Spleen (tissue), 11 donors: Measurements from ENCODE around the gene TSPAN14. TPM values are rescaled to one million over a fixed set of nuclear protein-coding genes. Genes with fewer than 3 reads are reported as not detected.

Experiments used
- DNase-seq: peaks from one replicate; pipeline ENCODE4 v3.0.0-alpha.2; 2020
- H3K27ac ChIP-seq, 8 donors: fragments of 200-600 bp; sonication (generic) in 7 of 8; 1 replicate in 4 of 8; 2 replicates in 4 of 8; pipeline versions ENCODE4 v1.5.0 to v1.8.0; 2016 to 2021; ENCODE audit warnings: inconsistent platforms in 4 of 8, mild to moderate bottlenecking in 4 of 8, moderate library complexity in 1 of 8
- H3K27me3 ChIP-seq, 7 donors: fragments of 200-600 bp; sonication (generic) in 6 of 7; replicated peaks in 1 of 7; 1 replicate in 4 of 7; 2 replicates in 3 of 7; pipeline versions ENCODE4 v1.5.0 to v1.8.0; 2016 to 2021; ENCODE audit warnings: inconsistent platforms in 3 of 7, mild to moderate bottlenecking in 1 of 7
- H3K36me3 ChIP-seq, 6 donors: fragments of 200-600 bp; sonication (generic) in 5 of 6; 1 replicate in 4 of 6; 2 replicates in 2 of 6; pipeline versions ENCODE4 v1.5.0 to v1.8.0; 2016 to 2021; ENCODE audit warnings: inconsistent platforms in 2 of 6
- H3K4me1 ChIP-seq, 6 donors: fragments of 200-600 bp; sonication (generic) in 5 of 6; 1 replicate in 3 of 6; 2 replicates in 3 of 6; pipeline versions ENCODE4 v1.5.0 to v1.8.0; 2016 to 2021; ENCODE audit warnings: inconsistent platforms in 3 of 6
- H3K4me3 ChIP-seq, 8 donors: fragments of 200-600 bp; sonication (generic) in 7 of 8; 1 replicate in 4 of 8; 2 replicates in 4 of 8; pipeline versions ENCODE4 v1.5.0 to v1.8.0; 2016 to 2021; ENCODE audit warnings: inconsistent platforms in 4 of 8, mild to moderate bottlenecking in 4 of 8, moderate library complexity in 2 of 8
- H3K9me3 ChIP-seq, 8 donors: fragments of 200-600 bp; sonication (generic) in 7 of 8; 1 replicate in 4 of 8; 2 replicates in 4 of 8; pipeline versions ENCODE4 v1.5.0 to v1.8.0; 2016 to 2021; ENCODE audit warnings: inconsistent platforms in 4 of 8
- CTCF ChIP-seq, 11 experiments: fragments of 200-600 bp in 7 of 11; fragments of 450-650 bp in 4 of 11; sonication (generic) in 4 of 11; IDR thresholded peaks in 8 of 11; conservative IDR thresholded peaks in 3 of 11; 1 replicate in 7 of 11; 2 replicates in 4 of 11; pipeline versions ENCODE4 v1.4.0 to v1.8.0; 2016 to 2021; ENCODE audit warnings: antibody characterized with exemption in 11 of 11, inconsistent platforms in 4 of 11, mild to moderate bottlenecking in 1 of 11
- POLR2A ChIP-seq, 3 donors: fragments of 450-650 bp; IDR thresholded peaks; one replicate each; pipeline ENCODE4 v1.5.1; 2017; ENCODE audit warnings: antibody characterized with exemption in 3 of 3, mild to moderate bottlenecking in 1 of 3
- POLR2AphosphoS5 ChIP-seq, 3 donors: sonication (generic); formaldehyde crosslinking; IDR thresholded peaks; one replicate each; pipeline ENCODE4 v1.5.1; 2017; ENCODE audit warnings: antibody characterized with exemption in 3 of 3
- WGBS, 5 donors: extraction: QIAGEN DNeasy Blood & Tissue Kit in 3 of 5; methylation state at CpG; one replicate each; pipeline versions ENCODE4 v1.1.5 to v1.1.7; 2013 to 2018; 5-methylcytosine and 5-hydroxymethylcytosine counted together
- intact Hi-C: fragments of 100-400 bp; cut with DNase I; formaldehyde crosslinking; loops from one replicate; pipeline ENCODE4 v1.15.0; 2023; ENCODE audit warnings: low total_unique reads
- polyA plus RNA-seq, 3 donors: library from polyadenylated mRNA; stranded (reverse); fragments of 200-250 nt; gene quantifications; one replicate each; pipeline ENCODE4 v1.2.1, GENCODE V29; 2013
- total RNA-seq, 7 donors: library from RNA; depleted of rRNA in 3 of 7; stranded (reverse); fragments of >200 nt in 3 of 7; fragmentation: NEBNext Ultra II Directional in 4 of 7; extraction: Animal tissue kit (Norgen Biotek cat#: 25700) in 4 of 7; gene quantifications; one replicate each; pipeline versions ENCODE4 v1.1.0 to v1.2.1, GENCODE V29; 2016 to 2021
- donor health status: healthy with polysubstance abuse.
- donor health status: DM: no; HTN: no; CAD: no; lungs with moderate emphysema.
- donor health status: DM: no; HTN: no; CAD: no.
- donor health status: Bipolar disorder and iron deficiency.
- donor health status: healthy.
- donor health status: DM: no; HTN: no; CAD: no.
- donor health status: DM: yes; HTN: yes; CAD: no.

The TSPAN14 gene
- total and polyA plus RNA-seq, 10 donors = 13.3 to 172 (median 108) TPM

- WGBS, 5 donors = 67 to 79% (median 76%) methylated on average over 5 of the region's 5 CpGs
- TF ChIP-seq POLR2A (IDR thresholded peaks at IDR 0.05) (no peak), POLR2AphosphoS5 (IDR thresholded peaks at IDR 0.05) (no peak), CTCF (IDR thresholded peaks at IDR 0.05 in 8 of 11, conservative IDR thresholded peaks at IDR 0.05 in 3 of 11) (no peak)
- DNase-seq = no peak
- no peak overlapping the region for H3K4me3 ChIP-seq
- H3K4me1 ChIP-seq = peaks cover 0 to 51% (median 23%) of the 10 kb centered on the region in 6 donors
- no peaks in the 10 kb centered on the region for H3K9me3 ChIP-seq
- H3K27ac ChIP-seq = no peak overlapping the region
- peaks cover 0 to 18% (median 3%) of the 10 kb centered on the region in 7 donors for H3K27me3 ChIP-seq
- intact Hi-C loops = no loop called here
- no peaks in the 10 kb centered on the region for H3K36me3 ChIP-seq
Observed at GRCh38 chr10:80412486-80412885, 41.6 kb upstream of the TSPAN14 start.

GRCh38 chr10:80413271-80413996 is 40.7 kb upstream of the TSPAN14 start:
- 65 to 80% (median 76%) methylated on average over 11 to 12 of the region's 12 CpGs for WGBS, 5 donors
- Histone ChIP-seq H3K36me3 (no peaks in the 10 kb centered on the region), H3K9me3 (no peaks in the 10 kb centered on the region), H3K4me1 (peaks cover 0 to 42% (median 18%) of the 10 kb centered on the region in 6 donors), H3K27me3 (peaks cover 0 to 9% (median 3%) of the 10 kb centered on the region in 7 donors), H3K27ac (no peak overlapping the region), H3K4me3 (no peak overlapping the region)
- DNase-seq = no peak
- TF ChIP-seq POLR2AphosphoS5 (IDR thresholded peaks at IDR 0.05) (no peak), POLR2A (IDR thresholded peaks at IDR 0.05) (no peak), CTCF (IDR thresholded peaks at IDR 0.05 in 8 of 11, conservative IDR thresholded peaks at IDR 0.05 in 3 of 11) (no peak)
- intact Hi-C loops = no loop called here

GRCh38 chr10:80414142-80414895 is 39.8 kb upstream of the TSPAN14 start:
- WGBS, 5 donors = 77 to 90% (median 84%) methylated on average over 7 of the region's 7 CpGs
- no peak for DNase-seq
- no peak overlapping the region for H3K27ac ChIP-seq
- no peak for TF ChIP-seq POLR2A (IDR thresholded peaks at IDR 0.05)
- no peak for TF ChIP-seq POLR2AphosphoS5 (IDR thresholded peaks at IDR 0.05)
- TF ChIP-seq CTCF (IDR thresholded peaks at IDR 0.05 in 8 of 11, conservative IDR thresholded peaks at IDR 0.05 in 3 of 11) = no peak
- H3K9me3 ChIP-seq = no peaks in the 10 kb centered on the region
- no peaks in the 10 kb centered on the region for H3K27me3 ChIP-seq
- H3K4me3 ChIP-seq = no peak overlapping the region
- H3K36me3 ChIP-seq = no peaks in the 10 kb centered on the region
- peaks cover 0 to 39% (median 11%) of the 10 kb centered on the region in 6 donors for H3K4me1 ChIP-seq
- intact Hi-C loops = no loop called here
